Stimulated activated effector memory CD8-positive, alpha-beta T cell treated with anti-CD3 and anti-CD28 coated beads, Interleukin-12 subunit alpha, Interleukin-12 subunit beta, amount 100 ng/mL, for 72 hours (primary cell): ENCODE measurements around the gene PIGR.

Experiments
- ATAC-seq: fragments of 150-1000 bp; cut with Tn5 transposase; 2 replicates; pipeline ENCODE4 v1.10.0; 2021
- DNase-seq, 2 donors: peaks; one replicate each; pipeline ENCODE4 v3.0.0; 2021 to 2022; ENCODE audit warnings: low spot score in 2 of 2
- H3K27ac Mint-ChIP-seq: one replicate; pipeline ENCODE4 v1.8.0; 2022; ENCODE audit warnings: mild to moderate bottlenecking, mixed read lengths
- H3K36me3 Mint-ChIP-seq: one replicate; pipeline ENCODE4 v1.8.0; 2022; ENCODE audit warnings: mild to moderate bottlenecking, mixed read lengths
- H3K4me1 Mint-ChIP-seq: one replicate; pipeline ENCODE4 v1.8.0; 2022; ENCODE audit warnings: mixed read lengths
- H3K4me3 Mint-ChIP-seq: one replicate; pipeline ENCODE4 v1.8.0; 2022; ENCODE audit warnings: mild to moderate bottlenecking, mixed read lengths
- H3K9me3 Mint-ChIP-seq: one replicate; pipeline ENCODE4 v1.8.0; 2022; ENCODE audit warnings: mixed read lengths

PIGR gene

GRCh38 chr1:206967096-206967849 is 21.0 kb upstream of the PIGR start:
- H3K9me3 Mint-ChIP-seq: no peaks in the 10 kb centered on the region
- H3K4me1 Mint-ChIP-seq: peaks cover 15% of the 10 kb centered on the region
- no peak overlapping the region for H3K27ac Mint-ChIP-seq
- no peak overlapping the region for H3K4me3 Mint-ChIP-seq
- ATAC-seq (no peak), DNase-seq (no peak)
- no peaks in the 10 kb centered on the region for H3K36me3 Mint-ChIP-seq

GRCh38 chr1:206965781-206966180 is 19.5 kb upstream of the PIGR start:
- no peak for ATAC-seq
- Mint-ChIP-seq H3K4me3 (no peak overlapping the region), H3K4me1 (peaks cover 19% of the 10 kb centered on the region), H3K9me3 (no peaks in the 10 kb centered on the region), H3K36me3 (no peaks in the 10 kb centered on the region), H3K27ac (no peak overlapping the region)
- no peak for DNase-seq

GRCh38 chr1:206963740-206964139 is 17.5 kb upstream of the PIGR start:
- H3K27ac Mint-ChIP-seq: no peak overlapping the region
- peaks cover 19% of the 10 kb centered on the region for H3K4me1 Mint-ChIP-seq
- H3K4me3 Mint-ChIP-seq: no peak overlapping the region
- H3K36me3 Mint-ChIP-seq: no peaks in the 10 kb centered on the region
- no peaks in the 10 kb centered on the region for H3K9me3 Mint-ChIP-seq
- DNase-seq (no peak), ATAC-seq (no peak)

- Mint-ChIP-seq H3K4me1 (peaks cover 19% of the 10 kb centered on the region), H3K4me3 (no peak overlapping the region), H3K27ac (no peak overlapping the region), H3K9me3 (no peaks in the 10 kb centered on the region), H3K36me3 (no peaks in the 10 kb centered on the region)
- DNase-seq (no peak), ATAC-seq (no peak)
Observed at GRCh38 chr1:206963119-206963712, 16.9 kb upstream of the PIGR start.

- Mint-ChIP-seq H3K4me3 (no peak overlapping the region), H3K9me3 (no peaks in the 10 kb centered on the region), H3K4me1 (peaks cover 12% of the 10 kb centered on the region), H3K27ac (no peak overlapping the region), H3K36me3 (no peaks in the 10 kb centered on the region)
- ATAC-seq (no peak), DNase-seq (no peak)
Observed at GRCh38 chr1:206962272-206962671, 16.0 kb upstream of the PIGR start.

GRCh38 chr1:206961668-206962067 is 15.4 kb upstream of the PIGR start:
- ATAC-seq: no peak
- Mint-ChIP-seq H3K4me3 (no peak overlapping the region), H3K36me3 (no peaks in the 10 kb centered on the region)

GRCh38 chr1:206960676-206961386 is 14.6 kb upstream of the PIGR start:
- H3K9me3 Mint-ChIP-seq: no peaks in the 10 kb centered on the region
- no peak for DNase-seq
- H3K4me1 Mint-ChIP-seq: peaks cover 9% of the 10 kb centered on the region
- ATAC-seq: no peak
- no peak overlapping the region for H3K4me3 Mint-ChIP-seq
- no peak overlapping the region for H3K27ac Mint-ChIP-seq
- no peaks in the 10 kb centered on the region for H3K36me3 Mint-ChIP-seq

More at GRCh38 chr1:206961668-206962067, 15.4 kb upstream of the PIGR start:
- no peak for DNase-seq
- no peaks in the 10 kb centered on the region for H3K9me3 Mint-ChIP-seq
- H3K4me1 Mint-ChIP-seq: peaks cover 9% of the 10 kb centered on the region
- no peak overlapping the region for H3K27ac Mint-ChIP-seq

GRCh38 chr1:206958144-206958543 is 11.9 kb upstream of the PIGR start:
- no peaks in the 10 kb centered on the region for H3K36me3 Mint-ChIP-seq
- no peak overlapping the region for H3K27ac Mint-ChIP-seq
- H3K9me3 Mint-ChIP-seq: no peaks in the 10 kb centered on the region
- H3K4me3 Mint-ChIP-seq: no peak overlapping the region
- ATAC-seq (no peak), DNase-seq (no peak)
- H3K4me1 Mint-ChIP-seq: peaks cover 15% of the 10 kb centered on the region

- H3K27ac Mint-ChIP-seq: no peak overlapping the region
- no peaks in the 10 kb centered on the region for H3K36me3 Mint-ChIP-seq
- DNase-seq (no peak), ATAC-seq (no peak)
- no peak overlapping the region for H3K4me3 Mint-ChIP-seq
- peaks cover 13% of the 10 kb centered on the region for H3K4me1 Mint-ChIP-seq
- H3K9me3 Mint-ChIP-seq: no peaks in the 10 kb centered on the region
Observed at GRCh38 chr1:206957639-206958038, 11.4 kb upstream of the PIGR start.

- ATAC-seq: peak; percentile 64
- no peak for DNase-seq
- Mint-ChIP-seq H3K4me1 (peaks cover 6% of the 10 kb centered on the region), H3K9me3 (no peaks in the 10 kb centered on the region), H3K36me3 (no peaks in the 10 kb centered on the region), H3K27ac (no peak overlapping the region), H3K4me3 (no peak overlapping the region)
Observed at GRCh38 chr1:206955476-206956451, 9.5 kb upstream of the PIGR start.

- H3K4me3 Mint-ChIP-seq: no peak overlapping the region
- H3K9me3 Mint-ChIP-seq: no peaks in the 10 kb centered on the region
- DNase-seq (no peak), ATAC-seq (no peak)
- no peaks in the 10 kb centered on the region for H3K36me3 Mint-ChIP-seq
- H3K4me1 Mint-ChIP-seq: peaks cover 6% of the 10 kb centered on the region
- no peak overlapping the region for H3K27ac Mint-ChIP-seq
Observed at GRCh38 chr1:206954459-206955342, 8.4 kb upstream of the PIGR start.

- no peak overlapping the region for H3K4me3 Mint-ChIP-seq
- H3K9me3 Mint-ChIP-seq: no peaks in the 10 kb centered on the region
- DNase-seq (no peak), ATAC-seq (no peak)
- H3K4me1 Mint-ChIP-seq: peaks cover 6% of the 10 kb centered on the region
- no peak overlapping the region for H3K27ac Mint-ChIP-seq
- H3K36me3 Mint-ChIP-seq: no peaks in the 10 kb centered on the region
Observed at GRCh38 chr1:206953626-206954025, 7.4 kb upstream of the PIGR start.

GRCh38 chr1:206953126-206953525 is 6.9 kb upstream of the PIGR start:
- no peak for DNase-seq
- Mint-ChIP-seq H3K4me1 (peaks cover 6% of the 10 kb centered on the region), H3K27ac (no peak overlapping the region), H3K36me3 (no peaks in the 10 kb centered on the region), H3K4me3 (no peak overlapping the region), H3K9me3 (no peaks in the 10 kb centered on the region)
- ATAC-seq: no peak

GRCh38 chr1:206952171-206952570 is 5.9 kb upstream of the PIGR start:
- H3K9me3 Mint-ChIP-seq: no peaks in the 10 kb centered on the region
- DNase-seq: no peak
- H3K4me1 Mint-ChIP-seq: peaks cover 6% of the 10 kb centered on the region
- H3K27ac Mint-ChIP-seq: no peak overlapping the region
- ATAC-seq: no peak
- H3K36me3 Mint-ChIP-seq: no peaks in the 10 kb centered on the region
- H3K4me3 Mint-ChIP-seq: no peak overlapping the region
